ENCODE measurements around the gene IGF1R. TPM values are rescaled to one million over a fixed set of nuclear protein-coding genes. Genes with fewer than 3 reads are reported as not detected.
A peak's percentile ranks its signal among the peaks of the same experiment; 100 is the strongest.
"Not testable (repeated sequence)": the region's sequence is repeated elsewhere in the genome, so short reads cannot be mapped to it uniquely, and the experiment has no call there.

Gene IGF1R
- 29.2 TPM for total RNA-seq
- long read RNA-seq, partial matches to known transcripts, result 3 of 25 reads
- long read RNA-seq, other reads (novel, unspliced or antisense), result 22 of 25 reads

GRCh38 chr15:98647774-98648653 is at the start of gene IGF1R:
IGF1R (plus strand) TSS chr15:98648539; CDS start chr15:98649582, 1,043 bp downstream.
- DNase-seq (ENCODE audit: low spot score), result peak; percentile 95

- DNase-seq (ENCODE audit: low spot score), result no peak
Observed at GRCh38 chr15:98599909-98600691, 48.2 kb upstream of the IGF1R start.

- DNase-seq (ENCODE audit: low spot score), result no peak
Observed at GRCh38 chr15:98604983-98605382, 43.4 kb upstream of the IGF1R start.

- no peak for DNase-seq (ENCODE audit: low spot score)
Observed at GRCh38 chr15:98609144-98609852, 39.0 kb upstream of the IGF1R start.

- no peak for DNase-seq (ENCODE audit: low spot score)
Observed at GRCh38 chr15:98610991-98611390, 37.3 kb upstream of the IGF1R start.

- peak; percentile 37 for DNase-seq (ENCODE audit: low spot score)
Observed at GRCh38 chr15:98611808-98612207, 36.5 kb upstream of the IGF1R start.

GRCh38 chr15:98612490-98613110 is 35.7 kb upstream of the IGF1R start:
- no peak for DNase-seq (ENCODE audit: low spot score)

- DNase-seq (ENCODE audit: low spot score), result no peak
Observed at GRCh38 chr15:98614681-98615080, 33.7 kb upstream of the IGF1R start.

GRCh38 chr15:98616397-98616796 is 31.9 kb upstream of the IGF1R start:
- no peak for DNase-seq (ENCODE audit: low spot score)

- DNase-seq (ENCODE audit: low spot score), result no peak
Observed at GRCh38 chr15:98617328-98617980, 30.9 kb upstream of the IGF1R start.

GRCh38 chr15:98618576-98618975 is 29.8 kb upstream of the IGF1R start:
- DNase-seq (ENCODE audit: low spot score), result not testable (repeated sequence)

GRCh38 chr15:98620020-98620419 is 28.3 kb upstream of the IGF1R start:
- DNase-seq (ENCODE audit: low spot score), result no peak

- DNase-seq (ENCODE audit: low spot score), result no peak
Observed at GRCh38 chr15:98621021-98621420, 27.3 kb upstream of the IGF1R start.

GRCh38 chr15:98625614-98626013 is 22.7 kb upstream of the IGF1R start:
- DNase-seq (ENCODE audit: low spot score), result no peak

GRCh38 chr15:98626153-98626552 is 22.2 kb upstream of the IGF1R start:
- DNase-seq (ENCODE audit: low spot score), result no peak

GRCh38 chr15:98628216-98628615 is 20.1 kb upstream of the IGF1R start:
- DNase-seq (ENCODE audit: low spot score), result no peak

GRCh38 chr15:98635848-98636247 is 12.5 kb upstream of the IGF1R start:
- DNase-seq (ENCODE audit: low spot score), result no peak

- DNase-seq (ENCODE audit: low spot score), result no peak
Observed at GRCh38 chr15:98643115-98643514, 5.2 kb upstream of the IGF1R start.

- DNase-seq (ENCODE audit: low spot score), result no peak
Observed at GRCh38 chr15:98646546-98647025, 1.8 kb upstream of the IGF1R start.

- no peak for DNase-seq (ENCODE audit: low spot score)
Observed at GRCh38 chr15:98647026-98647773, 1.1 kb upstream of the IGF1R start.

Data from mesenteric fat pad (tissue), 1 donor.